Measurements from ENCODE around the gene RILPL2.
"Not testable (repeated sequence)": the region's sequence is repeated elsewhere in the genome, so short reads cannot be mapped to it uniquely, and the experiment has no call there.

The RILPL2 gene

GRCh38 chr12:123482876-123483275 lies 46.4 kb upstream of the RILPL2 start:
- Histone ChIP-seq H3K36me3 (replicated peaks in 1 of 2; ENCODE audit: control insufficient read depth in 2 of 2, insufficient read depth in 2 of 2, low read length in 2 of 2) (peaks cover 5 to 76% of the 10 kb centered on the region in 2 donors), H2AFZ (ENCODE audit: low read length) (no peak overlapping the region), H3K4ac (ENCODE audit: low read length) (no peak overlapping the region), H3K27ac (replicated peaks; ENCODE audit: low read length) (no peak overlapping the region), H3K4me2 (ENCODE audit: insufficient read depth, low read length, poor library complexity, severe bottlenecking) (no peak overlapping the region), H2AK5ac (ENCODE audit: low read depth, low read length) (no peak overlapping the region), H4K91ac (ENCODE audit: low read depth, low read length, poor library complexity) (no peak overlapping the region), H3K27me3 (ENCODE audit: control insufficient read depth in 3 of 3, insufficient read depth in 3 of 3, low read depth in 1 of 3, low read length in 3 of 3) (no peaks in the 10 kb centered on the region), H4K8ac (ENCODE audit: low read depth, low read length) (no peak overlapping the region), H2BK12ac (ENCODE audit: low read length) (no peak overlapping the region), H2BK120ac (ENCODE audit: low read depth, low read length) (no peak overlapping the region), H3K4me1 (ENCODE audit: control insufficient read depth in 2 of 2, insufficient read depth in 1 of 2, low read depth in 1 of 2, low read length in 2 of 2) (no peaks in the 10 kb centered on the region), H3K23ac (ENCODE audit: low read depth, low read length, poor library complexity) (no peak overlapping the region), H3K9me3 (replicated peaks in 1 of 2; ENCODE audit: control insufficient read depth in 2 of 2, insufficient read depth in 1 of 2, low read depth in 1 of 2, low read length in 2 of 2) (no peaks in the 10 kb centered on the region), H3K14ac (ENCODE audit: low read length) (no peak overlapping the region), H3K18ac (ENCODE audit: low read length) (no peak overlapping the region), H3K79me1 (ENCODE audit: low read depth, low read length) (peaks cover 3% of the 10 kb centered on the region), H3K9ac (ENCODE audit: low read depth, low read length, poor library complexity) (no peak overlapping the region), H3K4me3 (ENCODE audit: low read length in 2 of 2) (no peak overlapping the region), H2BK5ac (ENCODE audit: low read length) (no peak overlapping the region), H2BK15ac (ENCODE audit: low read length) (no peak overlapping the region)
- no peak for DNase-seq (ENCODE audit: low spot score)
- no CpG with 5 or more reads among the region's 6 CpGs for WGBS, 2 donors (ENCODE audit: extremely low coverage in 2 of 2, insufficient read length in 2 of 2, insufficient replicate concordance in 1 of 2)

GRCh38 chr12:123481251-123481650 lies 44.8 kb upstream of the RILPL2 start:
- H3K9me3 ChIP-seq (replicated peaks in 1 of 2; ENCODE audit: control insufficient read depth in 2 of 2, insufficient read depth in 1 of 2, low read depth in 1 of 2, low read length in 2 of 2); H3K18ac ChIP-seq (ENCODE audit: low read length); H3K9ac ChIP-seq (ENCODE audit: low read depth, low read length, poor library complexity); H4K91ac ChIP-seq (ENCODE audit: low read depth, low read length, poor library complexity); H3K23ac ChIP-seq (ENCODE audit: low read depth, low read length, poor library complexity); H3K4me2 ChIP-seq (ENCODE audit: insufficient read depth, low read length, poor library complexity, severe bottlenecking); H2AK5ac ChIP-seq (ENCODE audit: low read depth, low read length); H3K4me3 ChIP-seq (ENCODE audit: low read length in 2 of 2); H3K79me1 ChIP-seq (ENCODE audit: low read depth, low read length); H2BK12ac ChIP-seq (ENCODE audit: low read length); H4K8ac ChIP-seq (ENCODE audit: low read depth, low read length); H3K14ac ChIP-seq (ENCODE audit: low read length); H3K4me1 ChIP-seq (ENCODE audit: control insufficient read depth in 2 of 2, insufficient read depth in 1 of 2, low read depth in 1 of 2, low read length in 2 of 2); H2BK120ac ChIP-seq (ENCODE audit: low read depth, low read length); H2BK15ac ChIP-seq (ENCODE audit: low read length); H2AFZ ChIP-seq (ENCODE audit: low read length); H3K27ac ChIP-seq (replicated peaks; ENCODE audit: low read length); DNase-seq (ENCODE audit: low spot score); H2BK5ac ChIP-seq (ENCODE audit: low read length); H3K27me3 ChIP-seq (ENCODE audit: control insufficient read depth in 3 of 3, insufficient read depth in 3 of 3, low read depth in 1 of 3, low read length in 3 of 3); H3K4ac ChIP-seq (ENCODE audit: low read length): not testable (repeated sequence)
- WGBS, 2 donors (ENCODE audit: extremely low coverage in 2 of 2, insufficient read length in 2 of 2, insufficient replicate concordance in 1 of 2) = no CpG with 5 or more reads among the region's 5 CpGs
- peaks cover 7 to 86% of the 10 kb centered on the region in 2 donors for H3K36me3 ChIP-seq (replicated peaks in 1 of 2; ENCODE audit: control insufficient read depth in 2 of 2, insufficient read depth in 2 of 2, low read length in 2 of 2)

- no peak overlapping the region for H4K8ac ChIP-seq (ENCODE audit: low read depth, low read length)
- no peak overlapping the region for H3K27ac ChIP-seq (replicated peaks; ENCODE audit: low read length)
- H3K79me1 ChIP-seq (ENCODE audit: low read depth, low read length) = peaks cover 3% of the 10 kb centered on the region
- no peak overlapping the region for H3K4ac ChIP-seq (ENCODE audit: low read length)
- no peaks in the 10 kb centered on the region for H3K9me3 ChIP-seq (replicated peaks in 1 of 2; ENCODE audit: control insufficient read depth in 2 of 2, insufficient read depth in 1 of 2, low read depth in 1 of 2, low read length in 2 of 2)
- no peak overlapping the region for H2BK12ac ChIP-seq (ENCODE audit: low read length)
- no peak overlapping the region for H4K91ac ChIP-seq (ENCODE audit: low read depth, low read length, poor library complexity)
- H3K14ac ChIP-seq (ENCODE audit: low read length) = no peak overlapping the region
- peaks cover 11 to 80% of the 10 kb centered on the region in 2 donors for H3K36me3 ChIP-seq (replicated peaks in 1 of 2; ENCODE audit: control insufficient read depth in 2 of 2, insufficient read depth in 2 of 2, low read length in 2 of 2)
- no peak overlapping the region for H2AK5ac ChIP-seq (ENCODE audit: low read depth, low read length)
- H3K4me3 ChIP-seq (ENCODE audit: low read length in 2 of 2) = no peak overlapping the region
- H3K9ac ChIP-seq (ENCODE audit: low read depth, low read length, poor library complexity) = no peak overlapping the region
- H2BK5ac ChIP-seq (ENCODE audit: low read length) = no peak overlapping the region
- no peak overlapping the region for H2BK15ac ChIP-seq (ENCODE audit: low read length)
- no peak overlapping the region for H3K23ac ChIP-seq (ENCODE audit: low read depth, low read length, poor library complexity)
- H3K27me3 ChIP-seq (ENCODE audit: control insufficient read depth in 3 of 3, insufficient read depth in 3 of 3, low read depth in 1 of 3, low read length in 3 of 3) = no peaks in the 10 kb centered on the region
- no peak for DNase-seq (ENCODE audit: low spot score)
- H3K4me1 ChIP-seq (ENCODE audit: control insufficient read depth in 2 of 2, insufficient read depth in 1 of 2, low read depth in 1 of 2, low read length in 2 of 2) = no peaks in the 10 kb centered on the region
- no peak overlapping the region for H2BK120ac ChIP-seq (ENCODE audit: low read depth, low read length)
- no peak overlapping the region for H3K4me2 ChIP-seq (ENCODE audit: insufficient read depth, low read length, poor library complexity, severe bottlenecking)
- H2AFZ ChIP-seq (ENCODE audit: low read length) = no peak overlapping the region
- WGBS, 2 donors (ENCODE audit: extremely low coverage in 2 of 2, insufficient read length in 2 of 2, insufficient replicate concordance in 1 of 2) = no CpG with 5 or more reads among the region's 14 CpGs
- H3K18ac ChIP-seq (ENCODE audit: low read length) = no peak overlapping the region
These were observed 43.1 kb upstream of the RILPL2 start for GRCh38 chr12:123479442-123480180.

GRCh38 chr12:123478762-123479161 lies 42.3 kb upstream of the RILPL2 start:
- no peak overlapping the region for H2BK12ac ChIP-seq (ENCODE audit: low read length)
- no peak for DNase-seq (ENCODE audit: low spot score)
- no peaks in the 10 kb centered on the region for H3K9me3 ChIP-seq (replicated peaks in 1 of 2; ENCODE audit: control insufficient read depth in 2 of 2, insufficient read depth in 1 of 2, low read depth in 1 of 2, low read length in 2 of 2)
- H2AFZ ChIP-seq (ENCODE audit: low read length) = no peak overlapping the region
- no peak overlapping the region for H3K4ac ChIP-seq (ENCODE audit: low read length)
- H4K91ac ChIP-seq (ENCODE audit: low read depth, low read length, poor library complexity) = no peak overlapping the region
- H2BK5ac ChIP-seq (ENCODE audit: low read length) = no peak overlapping the region
- H2AK5ac ChIP-seq (ENCODE audit: low read depth, low read length) = no peak overlapping the region
- H2BK120ac ChIP-seq (ENCODE audit: low read depth, low read length) = no peak overlapping the region
- no peak overlapping the region for H4K8ac ChIP-seq (ENCODE audit: low read depth, low read length)
- no peak overlapping the region for H3K9ac ChIP-seq (ENCODE audit: low read depth, low read length, poor library complexity)
- no peak overlapping the region for H3K18ac ChIP-seq (ENCODE audit: low read length)
- no peak overlapping the region for H3K14ac ChIP-seq (ENCODE audit: low read length)
- no peak overlapping the region for H3K4me3 ChIP-seq (ENCODE audit: low read length in 2 of 2)
- H3K23ac ChIP-seq (ENCODE audit: low read depth, low read length, poor library complexity) = no peak overlapping the region
- no peaks in the 10 kb centered on the region for H3K4me1 ChIP-seq (ENCODE audit: control insufficient read depth in 2 of 2, insufficient read depth in 1 of 2, low read depth in 1 of 2, low read length in 2 of 2)
- peaks cover 9 to 79% of the 10 kb centered on the region in 2 donors for H3K36me3 ChIP-seq (replicated peaks in 1 of 2; ENCODE audit: control insufficient read depth in 2 of 2, insufficient read depth in 2 of 2, low read length in 2 of 2)
- no peak overlapping the region for H3K4me2 ChIP-seq (ENCODE audit: insufficient read depth, low read length, poor library complexity, severe bottlenecking)
- H3K79me1 ChIP-seq (ENCODE audit: low read depth, low read length) = peaks cover 3% of the 10 kb centered on the region
- no CpG with 5 or more reads among the region's 10 CpGs for WGBS, 2 donors (ENCODE audit: extremely low coverage in 2 of 2, insufficient read length in 2 of 2, insufficient replicate concordance in 1 of 2)
- no peaks in the 10 kb centered on the region for H3K27me3 ChIP-seq (ENCODE audit: control insufficient read depth in 3 of 3, insufficient read depth in 3 of 3, low read depth in 1 of 3, low read length in 3 of 3)
- H2BK15ac ChIP-seq (ENCODE audit: low read length) = no peak overlapping the region
- no peak overlapping the region for H3K27ac ChIP-seq (replicated peaks; ENCODE audit: low read length)

Data from neuronal stem cell (in vitro differentiated cells).